ENCODE results near the gene PHF21B. TPM values are rescaled to one million over a fixed set of nuclear protein-coding genes. Genes with fewer than 3 reads are reported as not detected.
A peak's percentile ranks its signal among the peaks of the same experiment; 100 is the strongest.

The PHF21B gene
- total and polyA plus RNA-seq, 2 of the 8 experiments (the other 6 are each of a cell fraction or from before 2014, with no cell fraction given) = 19.3 to 68.1 TPM

DNA sequence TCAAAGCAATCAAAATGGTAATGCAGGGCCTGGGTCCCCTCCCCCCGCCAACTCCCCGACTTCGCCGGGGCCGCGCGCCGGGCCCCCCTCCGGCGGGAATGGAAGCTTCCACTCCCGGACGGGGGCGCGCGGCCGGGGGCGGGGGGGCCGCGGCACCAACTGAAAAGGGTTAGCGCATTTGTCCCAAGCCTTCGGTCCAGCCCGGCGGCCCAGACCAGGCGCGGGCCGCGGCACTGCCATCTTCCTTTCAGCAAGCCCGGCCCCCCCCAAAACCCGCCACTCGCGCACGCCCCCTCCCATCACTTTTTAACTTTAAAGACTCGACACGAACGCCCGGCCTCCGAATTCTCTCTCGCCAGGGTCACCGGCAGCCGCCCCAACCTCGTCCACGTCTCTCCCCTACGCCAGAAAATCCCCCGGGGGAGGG is 2.8 kb downstream of the PHF21B start:
- no peak overlapping the region for H2BK15ac ChIP-seq (ENCODE audit: low read length)
- H2BK12ac ChIP-seq (ENCODE audit: low read depth, low read length) = no peak overlapping the region
- H2BK120ac ChIP-seq (replicated peaks; ENCODE audit: low read depth, low read length) = no peak overlapping the region
- peak overlapping the region; percentile 64 to 96 (median 77) for H3K4me3 ChIP-seq (ENCODE audit: extremely low read depth in 1 of 4, insufficient read depth in 2 of 4, low read depth in 3 of 4, low read length in 4 of 4)
- no peak overlapping the region for H4K5ac ChIP-seq (ENCODE audit: insufficient read length, low read depth, low read length)
- peaks cover 6% of the 10 kb centered on the region; the same call in 1 of the 2 replicates for H3K23me2 ChIP-seq (ENCODE audit: low read depth, low read length)
- peaks cover 17% of the 10 kb centered on the region for H3K79me1 ChIP-seq (ENCODE audit: low read depth, low read length)
- peak in 1 of 2 experiments; percentile 86 for DNase-seq (ENCODE audit: low read depth in 1 of 2, low spot score in 2 of 2)
- no peaks in the 10 kb centered on the region for H3K9me3 ChIP-seq (ENCODE audit: insufficient read depth in 2 of 2, low read depth in 1 of 2, low read length in 1 of 2)
- H3K9ac ChIP-seq (replicated peaks in 1 of 4; ENCODE audit: extremely low read depth in 1 of 4, low read depth in 3 of 4, low read length in 3 of 4) = peak overlapping the region; percentile 40 to 67 (median 54); a peak in 6 of 7 replicates
- whole genome bisulfite sequencing, 2 experiments (ENCODE audit: extremely low coverage in 1 of 2, insufficient coverage in 1 of 2, insufficient read length in 1 of 2, insufficient replicate concordance in 2 of 2, low coverage in 1 of 2, low lambda C conversion rate in 2 of 2, missing lambda C conversion rate in 1 of 2) = 0% methylated on average over 8 of the region's 44 CpGs; no CpG with 5 or more reads in 1 of the 2 experiments
- H2BK20ac ChIP-seq (ENCODE audit: low read length) = no peak overlapping the region
- H3K27ac ChIP-seq (ENCODE audit: low read depth, low read length) = no peak overlapping the region
- no peak overlapping the region for H2AK5ac ChIP-seq (ENCODE audit: low read depth, low read length)
- no peak for FAIRE-seq
- no peak overlapping the region for H3K4ac ChIP-seq (replicated peaks; ENCODE audit: insufficient read length, low read depth, low read length)
- ChIA-PET CTCF (ENCODE audit: partially characterized antibody) (interaction anchor here (0.7 to 2.4 kb wide), 4 partner anchors 32 to 84 kb away, joined by 3 to 7 read pairs (median 4); no protein-coding TSS in a partner anchor), POLR2A (ENCODE audit: partially characterized antibody) (interaction anchor here (0.7 to 9.0 kb wide), 23 partner anchors 7 to 234 kb away, joined by 3 to 208 read pairs (median 4); partner anchors contain the start of gene NUP50)
- H4K8ac ChIP-seq (ENCODE audit: extremely low read depth, insufficient read depth, low read length) = no peak overlapping the region; the same call in 1 of the 2 replicates
- no peaks in the 10 kb centered on the region; a peak in 1 of 7 replicates for H3K27me3 ChIP-seq (replicated peaks in 1 of 4; ENCODE audit: control insufficient read depth in 3 of 4, extremely low read depth in 1 of 4, insufficient read depth in 3 of 4, low read length in 3 of 4)
- H3K36me3 ChIP-seq (ENCODE audit: control insufficient read depth in 2 of 4, insufficient read depth in 4 of 4, low read length in 3 of 4) = peaks cover 0 to 37% (median 11%) of the 10 kb centered on the region in 4 experiments; a peak in 5 of 8 replicates
- no peak overlapping the region for H2BK5ac ChIP-seq (ENCODE audit: low read depth, low read length)
- H4K91ac ChIP-seq (replicated peaks; ENCODE audit: insufficient read length, low read length) = no peak overlapping the region
- H3K4me1 ChIP-seq (replicated peaks in 1 of 4; ENCODE audit: control insufficient read depth in 3 of 4, insufficient read depth in 4 of 4, low read length in 3 of 4) = peaks cover 7 to 26% (median 18%) of the 10 kb centered on the region in 4 experiments
- H3K56ac ChIP-seq (replicated peaks; ENCODE audit: insufficient read length, low read depth, low read length) = no peak overlapping the region
- H3K23ac ChIP-seq (ENCODE audit: insufficient read length) = no peak overlapping the region
- peaks cover 38 to 57% of the 10 kb centered on the region in 2 experiments for H3K79me2 ChIP-seq (ENCODE audit: control insufficient read depth in 1 of 2, insufficient read depth in 2 of 2, low read length in 2 of 2)
- H4K20me1 ChIP-seq (replicated peaks in 1 of 2; ENCODE audit: control insufficient read depth in 1 of 2, insufficient read depth in 2 of 2, low read length in 2 of 2) = peaks cover 13 to 24% of the 10 kb centered on the region in 2 experiments
- H3K14ac ChIP-seq (ENCODE audit: insufficient read length) = no peak overlapping the region
- H3K4me2 ChIP-seq (ENCODE audit: insufficient read depth in 1 of 2, low read depth in 2 of 2, low read length in 2 of 2) = peak overlapping the region; percentile 71 to 76
- no peak overlapping the region for H3K18ac ChIP-seq (ENCODE audit: extremely low read depth, low read length)
- no peak overlapping the region for H2AFZ ChIP-seq (ENCODE audit: low read length)
- TF ChIP-seq CBX8 (IDR thresholded peaks at IDR 0.05; ENCODE audit: borderline replicate concordance, low read depth, low read length) (no peak), TCF12 (IDR thresholded peaks at IDR 0.05; ENCODE audit: low read depth, low read length) (no peak), SIRT6 (IDR thresholded peaks at IDR 0.05; ENCODE audit: low read length) (no peak), SP4 (IDR thresholded peaks at IDR 0.05; ENCODE audit: low read length) (no peak), SRF (IDR thresholded peaks at IDR 0.05; ENCODE audit: low read depth, low read length) (no peak), SAP30 (IDR thresholded peaks at IDR 0.05; ENCODE audit: insufficient read depth, insufficient replicate concordance, low read length) (no peak), FOSL1 (IDR thresholded peaks at IDR 0.05; ENCODE audit: insufficient read depth, low read depth, low read length) (no peak), SIN3A (conservative IDR thresholded peaks at IDR 0.05 in 1 of 2, IDR thresholded peaks at IDR 0.05 in 1 of 2; ENCODE audit: low read depth in 1 of 2, low read length in 2 of 2) (no peak), SP2 (IDR thresholded peaks at IDR 0.05; ENCODE audit: low read length) (no peak), CHD1 (IDR thresholded peaks at IDR 0.05; ENCODE audit: low read depth, low read length) (no peak), RXRA (IDR thresholded peaks at IDR 0.05; ENCODE audit: insufficient read depth, low read depth, low read length) (no peak), CREB1 (IDR thresholded peaks at IDR 0.05) (no peak), TBP (IDR thresholded peaks at IDR 0.05; ENCODE audit: low read depth, low read length) (no peak; the same call in 1 of the 2 replicates), PHF8 (conservative IDR thresholded peaks at IDR 0.05; ENCODE audit: low read depth, low read length) (no peak)

Measured in H1 (cell line).